Osteoblast (primary cell): Measurements from ENCODE around the gene TENM3. TPM values are rescaled to one million over a fixed set of nuclear protein-coding genes. Genes with fewer than 3 reads are reported as not detected.

Experiments used
- DNase-seq: peaks from one replicate; pipeline ENCODE4 v3.0.0; 2011; ENCODE audit warnings: low spot score, mixed read lengths; ENCODE audit not compliant: insufficient read length; ENCODE audit errors: missing footprints
- H2AFZ ChIP-seq: 2 replicates; pipeline ENCODE4 v1.6.0; 2011; ENCODE audit warnings: mild to moderate bottlenecking, low read length
- H3K27ac ChIP-seq: 2 replicates; pipeline ENCODE4 v1.5.1; 2011; ENCODE audit warnings: mild to moderate bottlenecking, low read depth, low read length, moderate library complexity
- H3K27me3 ChIP-seq: 2 replicates; pipeline ENCODE4 v1.6.0; 2012; ENCODE audit warnings: mild to moderate bottlenecking, control low read depth, inconsistent platforms, low read length, moderate library complexity; ENCODE audit not compliant: insufficient read depth
- H3K36me3 ChIP-seq: 2 replicates; pipeline ENCODE4 v1.5.1; 2011; ENCODE audit warnings: mild to moderate bottlenecking, low read length, control low read depth, moderate library complexity; ENCODE audit not compliant: insufficient read depth
- H3K4me1 ChIP-seq: 2 replicates; pipeline ENCODE4 v1.5.1; 2011; ENCODE audit warnings: mild to moderate bottlenecking, low read length, control low read depth, moderate library complexity; ENCODE audit not compliant: insufficient read depth
- H3K4me2 ChIP-seq: 2 replicates; pipeline ENCODE4 v1.6.0; 2011; ENCODE audit warnings: mild to moderate bottlenecking, low read length; ENCODE audit not compliant: insufficient read depth
- H3K4me3 ChIP-seq: fragments of 200-600 bp; sonication (generic); 3 replicates; pipeline ENCODE4 v1.5.1; 2012; ENCODE audit warnings: mild to moderate bottlenecking, low read length, inconsistent platforms; ENCODE audit not compliant: insufficient read depth
- H3K79me2 ChIP-seq: 2 replicates; pipeline ENCODE4 v1.6.0; 2012; ENCODE audit warnings: mild to moderate bottlenecking, low read length, control low read depth, inconsistent platforms; ENCODE audit not compliant: insufficient read depth
- H3K9me3 ChIP-seq: 2 replicates; pipeline ENCODE4 v1.5.1; 2011; ENCODE audit warnings: low read depth, low read length, control low read depth
- H4K20me1 ChIP-seq: 2 replicates; pipeline ENCODE4 v1.6.0; 2012; ENCODE audit warnings: mild to moderate bottlenecking, low read length, control low read depth; ENCODE audit not compliant: insufficient read depth
- CTCF ChIP-seq: IDR thresholded peaks from 2 replicates; pipeline ENCODE4 v1.5.1; 2011; ENCODE audit warnings: mild to moderate bottlenecking, low read depth, low read length, moderate library complexity; ENCODE audit errors: extremely low read depth
- total RNA-seq: library from RNA; depleted of rRNA; stranded (reverse); fragments of >200 nt; gene quantifications from 2 replicates; pipeline ENCODE4 v1.2.3, GENCODE V29; 2012

The TENM3 gene
- total RNA-seq, 1 donor = 59.0 TPM

- TF ChIP-seq CTCF = no peak
- no peak for DNase-seq
- Histone ChIP-seq H3K9me3 (no peaks in the 10 kb centered on the region), H3K4me3 (no peak overlapping the region), H3K36me3 (no peaks in the 10 kb centered on the region), H2AFZ (no peak overlapping the region), H3K4me2 (no peak overlapping the region), H3K79me2 (peaks cover 2% of the 10 kb centered on the region), H3K4me1 (peaks cover 9% of the 10 kb centered on the region), H4K20me1 (no peaks in the 10 kb centered on the region), H3K27ac (no peak overlapping the region), H3K27me3 (no peaks in the 10 kb centered on the region)
Measured at GRCh38 chr4:182202650-182203049, 40.6 kb upstream of the TENM3 start.

GRCh38 chr4:182203872-182204411 is 39.3 kb upstream of the TENM3 start:
- H3K36me3 ChIP-seq = no peaks in the 10 kb centered on the region
- no peaks in the 10 kb centered on the region for H4K20me1 ChIP-seq
- H3K4me1 ChIP-seq = peaks cover 20% of the 10 kb centered on the region
- no peak overlapping the region for H3K4me3 ChIP-seq
- no peak overlapping the region for H2AFZ ChIP-seq
- H3K27me3 ChIP-seq = no peaks in the 10 kb centered on the region
- DNase-seq = no peak
- H3K27ac ChIP-seq = no peak overlapping the region
- no peak for TF ChIP-seq CTCF
- H3K79me2 ChIP-seq = peaks cover 2% of the 10 kb centered on the region
- H3K4me2 ChIP-seq = no peak overlapping the region
- H3K9me3 ChIP-seq = no peaks in the 10 kb centered on the region

- H2AFZ ChIP-seq = no peak overlapping the region
- H3K27ac ChIP-seq = no peak overlapping the region
- no peak overlapping the region for H3K4me2 ChIP-seq
- no peaks in the 10 kb centered on the region for H3K36me3 ChIP-seq
- no peaks in the 10 kb centered on the region for H3K27me3 ChIP-seq
- DNase-seq = no peak
- no peaks in the 10 kb centered on the region for H4K20me1 ChIP-seq
- no peak for TF ChIP-seq CTCF
- H3K9me3 ChIP-seq = no peaks in the 10 kb centered on the region
- no peak overlapping the region for H3K4me3 ChIP-seq
- H3K79me2 ChIP-seq = peaks cover 4% of the 10 kb centered on the region
- H3K4me1 ChIP-seq = peaks cover 20% of the 10 kb centered on the region
Measured at GRCh38 chr4:182205306-182205705, 37.9 kb upstream of the TENM3 start.

- H3K9me3 ChIP-seq = no peaks in the 10 kb centered on the region
- no peak overlapping the region for H3K27ac ChIP-seq
- no peaks in the 10 kb centered on the region for H3K27me3 ChIP-seq
- no peak for DNase-seq
- peaks cover 20% of the 10 kb centered on the region for H3K4me1 ChIP-seq
- no peak overlapping the region for H2AFZ ChIP-seq
- H3K79me2 ChIP-seq = peaks cover 4% of the 10 kb centered on the region
- TF ChIP-seq CTCF = no peak
- no peaks in the 10 kb centered on the region for H3K36me3 ChIP-seq
- H4K20me1 ChIP-seq = no peaks in the 10 kb centered on the region
- no peak overlapping the region for H3K4me3 ChIP-seq
- no peak overlapping the region for H3K4me2 ChIP-seq
Measured at GRCh38 chr4:182206266-182206665, 36.9 kb upstream of the TENM3 start.
